PFSK-1 (cell line): Measurements from ENCODE around the gene NAALADL1.

Source experiments
- FOXP2 ChIP-seq: optimal IDR thresholded peaks from 2 replicates; pipeline ENCODE3; 2011; ENCODE audit warnings: borderline replicate concordance, control low read depth, inconsistent platforms; ENCODE audit not compliant: insufficient read depth; ENCODE audit errors: extremely low read length, extremely low read depth
- POLR2AphosphoS5 ChIP-seq: IDR thresholded peaks from 2 replicates; pipeline ENCODE4 v1.6.1; 2012; ENCODE audit warnings: low read depth, mild to moderate bottlenecking, control low read depth, low read length, moderate library complexity
- REST ChIP-seq, 2 experiments: IDR thresholded peaks; 2 replicates each; pipeline versions ENCODE4 v1.6.1 to v1.8.0; 2011 to 2012; ENCODE audit warnings: low read depth in 2 of 2, low read length in 2 of 2, control low read depth in 1 of 2, inconsistent platforms in 1 of 2, mild to moderate bottlenecking in 1 of 2, moderate library complexity in 1 of 2; ENCODE audit not compliant: insufficient read depth in 1 of 2
- SIN3A ChIP-seq: IDR thresholded peaks from 2 replicates; pipeline ENCODE4 v1.6.1; 2012; ENCODE audit warnings: mild to moderate bottlenecking, low read length, moderate library complexity, borderline replicate concordance; ENCODE audit not compliant: insufficient read depth
- TAF1 ChIP-seq: IDR thresholded peaks from 2 replicates; pipeline ENCODE4 v1.6.1; 2012; ENCODE audit warnings: low read length, control low read depth, borderline replicate concordance; ENCODE audit not compliant: insufficient read depth

NAALADL1 gene

GRCh38 chr11:65057526-65057925 lies 827 bp downstream of the NAALADL1 start:
- TF ChIP-seq POLR2AphosphoS5 (no peak), TAF1 (no peak), FOXP2 (no peak), REST (IDR thresholded peaks at IDR 0.05; ENCODE audit: insufficient read depth in 1 of 2, low read depth in 2 of 2, low read length in 2 of 2) (no peak), SIN3A (no peak)

- TF ChIP-seq SIN3A: no peak
- no peak for TF ChIP-seq FOXP2
- no peak for TF ChIP-seq TAF1
- no peak for TF ChIP-seq REST (IDR thresholded peaks at IDR 0.05; ENCODE audit: insufficient read depth in 1 of 2, low read depth in 2 of 2, low read length in 2 of 2)
- TF ChIP-seq POLR2AphosphoS5: no peak
Measured at GRCh38 chr11:65056999-65057398, 1.4 kb downstream of the NAALADL1 start.

- TF ChIP-seq SIN3A (no peak), TAF1 (no peak), REST (IDR thresholded peaks at IDR 0.05; ENCODE audit: insufficient read depth in 1 of 2, low read depth in 2 of 2, low read length in 2 of 2) (no peak), POLR2AphosphoS5 (no peak), FOXP2 (no peak)
Measured at GRCh38 chr11:65055538-65055937, 2.8 kb downstream of the NAALADL1 start.

GRCh38 chr11:65053827-65054508 lies 4.4 kb downstream of the NAALADL1 start:
- no peak for TF ChIP-seq POLR2AphosphoS5
- TF ChIP-seq SIN3A: no peak

- TF ChIP-seq TAF1 (no peak), POLR2AphosphoS5 (no peak), FOXP2 (no peak), SIN3A (no peak), REST (IDR thresholded peaks at IDR 0.05; ENCODE audit: insufficient read depth in 1 of 2, low read depth in 2 of 2, low read length in 2 of 2) (no peak)
Measured at GRCh38 chr11:65051398-65051858, 6.9 kb downstream of the NAALADL1 start.
